GM19240 (cell line): ENCODE data around the gene PMEPA1.

ENCODE experiments used
- DNase-seq: peaks from one replicate; pipeline ENCODE4 v3.0.0; 2011; ENCODE audit warnings: low spot score; ENCODE audit not compliant: insufficient read length

The PMEPA1 gene

GRCh38 chr20:57736738-57737347 lies 27.0 kb upstream of the PMEPA1 start:
- DNase-seq, result no peak

GRCh38 chr20:57735831-57736737 lies 26.3 kb upstream of the PMEPA1 start:
- no peak for DNase-seq

- no peak for DNase-seq
Measured at GRCh38 chr20:57734754-57735153, 24.9 kb upstream of the PMEPA1 start.

GRCh38 chr20:57732226-57732625 lies 22.4 kb upstream of the PMEPA1 start:
- DNase-seq, result no peak

GRCh38 chr20:57728762-57729161 lies 18.9 kb upstream of the PMEPA1 start:
- DNase-seq, result no peak

GRCh38 chr20:57727863-57728262 lies 18.0 kb upstream of the PMEPA1 start:
- no peak for DNase-seq

- no peak for DNase-seq
Measured at GRCh38 chr20:57725636-57726035, 15.8 kb upstream of the PMEPA1 start.

- DNase-seq, result no peak
Measured at GRCh38 chr20:57724610-57725405, 15.0 kb upstream of the PMEPA1 start.

GRCh38 chr20:57723816-57724215 lies 14.0 kb upstream of the PMEPA1 start:
- DNase-seq, result no peak

GRCh38 chr20:57719951-57720350 lies 10.1 kb upstream of the PMEPA1 start:
- no peak for DNase-seq

- peak; percentile 99 for DNase-seq
Measured at GRCh38 chr20:57718490-57719009, 8.7 kb upstream of the PMEPA1 start.

- no peak for DNase-seq
Measured at GRCh38 chr20:57717797-57718196, 8.0 kb upstream of the PMEPA1 start.

- no peak for DNase-seq
Measured at GRCh38 chr20:57716901-57717300, 7.1 kb upstream of the PMEPA1 start.

- no peak for DNase-seq
Measured at GRCh38 chr20:57716202-57716601, 6.4 kb upstream of the PMEPA1 start.

- no peak for DNase-seq
Measured at GRCh38 chr20:57715268-57715904, 5.6 kb upstream of the PMEPA1 start.

GRCh38 chr20:57714409-57715267 lies 4.8 kb upstream of the PMEPA1 start:
- DNase-seq, result no peak

GRCh38 chr20:57713951-57714350 lies 4.1 kb upstream of the PMEPA1 start:
- DNase-seq, result no peak

- DNase-seq, result no peak
Measured at GRCh38 chr20:57713505-57713903, 3.7 kb upstream of the PMEPA1 start.

- no peak for DNase-seq
Measured at GRCh38 chr20:57712851-57713504, 3.2 kb upstream of the PMEPA1 start.

- no peak for DNase-seq
Measured at GRCh38 chr20:57712341-57712740, 2.5 kb upstream of the PMEPA1 start.
